HepG2 (cell line): ENCODE results near the gene MYO7B. TPM values are rescaled to one million over a fixed set of nuclear protein-coding genes. Genes with fewer than 3 reads are reported as not detected.
"Not testable (repeated sequence)": the region's sequence is repeated elsewhere in the genome, so short reads cannot be mapped to it uniquely, and the experiment has no call there.

ENCODE experiments used
- ATAC-seq: fragments of 200-7000 bp; cut with Tn5 transposase; 3 replicates; pipeline ENCODE4 v1.9.1; 2020; ENCODE audit warnings: mild to moderate bottlenecking, moderate library complexity
- BruUV-seq: library from RNA; stranded (reverse); fragments of 400-500 nt; replicated peaks from 2 replicates; lab custom pipeline; 2021; lab: Mats Ljungman, UMichigan
- CTCF ChIA-PET: fragments of 300-600 bp; formaldehyde crosslinking; extraction: SDS; loops from one replicate; lab custom pipeline; 2021; ENCODE audit warnings: low total read pairs, inconsistent platforms, low intra/inter-chr PET ratio; lab: Yijun Ruan, JAX
- POLR2A ChIA-PET: fragments of 350-600 bp; sonication (Branson Sonifier 250); formaldehyde crosslinking; loops from one replicate; lab custom pipeline; 2020; ENCODE audit warnings: antibody characterized with exemption, inconsistent platforms; lab: Yijun Ruan, JAX
- DNase-seq: peaks from one replicate; pipeline ENCODE4 v3.0.0-alpha.2; 2015; ENCODE audit warnings: low spot score
- FAIRE-seq: peaks from 3 replicates; lab custom pipeline; 2011; peaks lifted over from hg19 to GRCh38; lab: Jason Lieb, UNC
- H2AFZ ChIP-seq: one replicate; pipeline ENCODE4 v1.6.1; 2011; ENCODE audit warnings: low read length, inconsistent platforms
- H3K27ac ChIP-seq: fragments of 300-600 bp; 3 replicates; pipeline ENCODE4 v1.8.0; 2011; ENCODE audit warnings: mixed run types, mild to moderate bottlenecking, mixed read lengths, low read length, inconsistent platforms; ENCODE audit not compliant: insufficient read depth; ENCODE audit errors: extremely low read length
- H3K27me3 ChIP-seq, 2 experiments: fragments of 200-600 bp in 1 of 2; 2 replicates in 1 of 2; 3 replicates in 1 of 2; pipeline versions ENCODE4 v1.6.0 to v1.8.0; 2011; ENCODE audit warnings: low read length in 2 of 2, mild to moderate bottlenecking in 2 of 2, moderate library complexity in 2 of 2, inconsistent platforms in 1 of 2; ENCODE audit not compliant: insufficient read depth in 2 of 2, control insufficient read depth in 1 of 2
- H3K36me3 ChIP-seq, 2 experiments: fragments of 200-600 bp in 1 of 2; replicated peaks in 1 of 2; 2 replicates in 1 of 2; 3 replicates in 1 of 2; pipeline versions ENCODE4 v1.5.1 to v1.8.0; 2011; ENCODE audit warnings: low read length in 2 of 2, inconsistent platforms in 1 of 2; ENCODE audit not compliant: insufficient read depth in 2 of 2, control insufficient read depth in 1 of 2
- H3K4me1 ChIP-seq: 2 replicates; pipeline ENCODE4 v1.5.1; 2012; ENCODE audit warnings: low read length, inconsistent platforms; ENCODE audit not compliant: insufficient read depth
- H3K4me2 ChIP-seq: 2 replicates; pipeline ENCODE4 v1.6.0; 2011; ENCODE audit warnings: low read depth, low read length, inconsistent platforms
- H3K4me3 ChIP-seq, 3 experiments: fragments of 200-600 bp in 1 of 3; sonication (generic), shearing (Covaris generic) in 1 of 3; replicated peaks in 1 of 3; 2 replicates each; pipeline ENCODE4 v1.5.1; 2011 to 2016; ENCODE audit warnings: low read length in 3 of 3, inconsistent platforms in 2 of 3, low read depth in 2 of 3, mild to moderate bottlenecking in 2 of 3, control low read depth in 1 of 3, mixed read lengths in 1 of 3; ENCODE audit not compliant: insufficient read depth in 1 of 3
- H3K79me2 ChIP-seq: one replicate; pipeline ENCODE4 v1.6.1; 2011; ENCODE audit warnings: low read length, inconsistent platforms; ENCODE audit not compliant: insufficient read depth
- H3K9ac ChIP-seq: 2 replicates; pipeline ENCODE4 v1.6.0; 2011; ENCODE audit warnings: mild to moderate bottlenecking, low read depth, low read length, inconsistent platforms; ENCODE audit not compliant: insufficient read depth
- H3K9me3 ChIP-seq: 2 replicates; pipeline ENCODE4 v1.5.1; 2012; ENCODE audit warnings: mild to moderate bottlenecking, low read length
- H4K20me1 ChIP-seq: 2 replicates; pipeline ENCODE4 v1.6.0; 2011; ENCODE audit warnings: inconsistent platforms, mild to moderate bottlenecking, low read length, moderate library complexity; ENCODE audit not compliant: insufficient read depth
- POLR2A ChIP-seq, 2 experiments: IDR thresholded peaks; 2 replicates each; pipeline ENCODE4 v1.6.1; 2011; ENCODE audit warnings: low read depth in 2 of 2, low read length in 2 of 2, mild to moderate bottlenecking in 1 of 2, moderate library complexity in 1 of 2; ENCODE audit not compliant: insufficient read depth in 1 of 2
- SMC3 ChIP-seq: IDR thresholded peaks from 2 replicates; pipeline ENCODE4 v1.6.1; 2011; ENCODE audit warnings: low read length, improper control_type of control experiment
- THAP11 ChIP-seq: IDR thresholded peaks from 2 replicates; pipeline ENCODE4 v1.6.1; 2016; ENCODE audit warnings: missing biosample characterization, missing genetic modification reagents
- ZNF407 ChIP-seq: sonication (generic); formaldehyde crosslinking; IDR thresholded peaks from one replicate; pipeline ENCODE4 v1.5.1; 2020; ENCODE audit warnings: mild to moderate bottlenecking, missing genetic modification reagents; ENCODE audit errors: not compliant biosample characterization
- WGBS: methylation state at CpG from one replicate; pipeline ENCODE4 v1.1.6; 2017; ENCODE audit warnings: low lambda C conversion rate; 5-methylcytosine and 5-hydroxymethylcytosine counted together
- in situ Hi-C: cut with HindIII; loops from 2 replicates; pipeline ENCODE4 v1.10.0; 2017; ENCODE audit warnings: low pct_unique_long_range_greater_than_20kb; ENCODE audit not compliant: extremely low pct_ligation_motif_present
- intact Hi-C: fragments of 100-400 bp; cut with micrococcal nuclease; formaldehyde crosslinking; loops from one replicate; pipeline ENCODE4 v1.10.0; 2022; ENCODE audit not compliant: unreplicated experiment
- polyA plus RNA-seq, 8 experiments: library from polyadenylated mRNA; depleted of rRNA in 3 of 8; stranded (reverse) in 7 of 8; unstranded in 1 of 8; fragments of >200 nt; fragmentation: Illumina TruSeq in 4 of 8; extraction: Trizol in 4 of 8; gene quantifications; 2 replicates each; pipeline versions ENCODE4 v1.2.1 to v1.2.3, GENCODE V29; 2011 to 2016; ENCODE audit warnings: low read depth in 4 of 8, missing spikeins in 1 of 8, mixed read lengths in 1 of 8; ENCODE audit not compliant: insufficient read depth in 1 of 8
- total RNA-seq, 5 experiments: library from RNA; depleted of rRNA; stranded (reverse); fragments of >200 nt; fragmentation: Illumina TruSeq; extraction: Trizol; gene quantifications; 2 replicates each; pipeline ENCODE4 v1.2.3, GENCODE V29; 2016; ENCODE audit warnings: low read depth in 1 of 5

MYO7B gene
- total and polyA plus RNA-seq, 2 of the 13 experiments (the other 11 are each of a cell fraction or from before 2014, with no cell fraction given), result not detected

- TF ChIP-seq ZNF407 (CRISPR knock-in tag) (no peak), SMC3 (0 out of 2 replicates have a peak, but pooled peaks have one; percentile 6), POLR2A (IDR thresholded peaks at IDR 0.05; ENCODE audit: insufficient read depth in 1 of 2, low read depth in 2 of 2, low read length in 2 of 2) (no peak), THAP11 (CRISPR knock-in tag) (no peak)
- TF ChIP-seq, all 625 proteins: peak for 7
Observed at GRCh38 chr2:127528487-127528886, 7.0 kb upstream of the MYO7B start (continued).

DNA sequence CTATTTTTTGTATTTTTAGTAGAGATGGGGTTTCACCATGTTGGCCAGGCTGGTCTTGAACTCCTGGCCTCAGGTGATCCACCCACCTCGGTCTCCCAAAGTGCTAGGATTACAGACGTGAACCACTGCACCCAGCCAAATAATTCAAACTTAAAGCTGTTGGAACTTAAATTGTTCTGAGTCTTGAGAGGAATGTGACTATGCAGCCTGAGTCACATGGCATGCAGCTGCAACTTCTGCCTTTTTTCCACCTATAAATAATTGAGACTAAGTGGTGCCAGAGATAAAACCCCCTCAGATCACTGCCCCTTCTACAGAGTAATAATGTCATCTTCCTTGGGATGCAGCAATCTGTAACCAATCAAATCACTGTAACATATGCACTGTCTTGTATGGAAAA is 6.1 kb upstream of the MYO7B start:
- ATAC-seq, BruUV-seq, H4K20me1 ChIP-seq, H3K27ac ChIP-seq, in situ Hi-C loops, DNase-seq, H3K9ac ChIP-seq, H3K4me3 ChIP-seq, FAIRE-seq, CTCF ChIA-PET, POLR2A ChIA-PET, H3K36me3 ChIP-seq, H3K4me2 ChIP-seq, intact Hi-C loops, H2AFZ ChIP-seq, H3K9me3 ChIP-seq: not testable (repeated sequence)
- peaks cover 30% of the 10 kb centered on the region for H3K4me1 ChIP-seq
- peaks cover 9 to 24% of the 10 kb centered on the region in 2 experiments; a peak in 4 of 5 replicates for H3K27me3 ChIP-seq
- peaks cover 17% of the 10 kb centered on the region for H3K79me2 ChIP-seq
- 50% methylated on average over 2 of the region's 2 CpGs for WGBS
